Neural cell (in vitro differentiated cells): ENCODE measurements around the gene MYBBP1A. TPM values are rescaled to one million over a fixed set of nuclear protein-coding genes. Genes with fewer than 3 reads are reported as not detected.

Experiments
- H2AFZ ChIP-seq: fragments of 200-600, 300-800 bp; sonication (generic), shearing (Covaris generic); 2 replicates; pipeline ENCODE4 v1.6.0; 2014; ENCODE audit warnings: low read depth, mild to moderate bottlenecking, antibody characterized with exemption, low read length, moderate library complexity
- H3F3A ChIP-seq: fragments of 200-600 bp; shearing (Covaris generic); 2 replicates; pipeline ENCODE4 v1.6.1; 2016; ENCODE audit warnings: mild to moderate bottlenecking, moderate library complexity, mixed read lengths, antibody characterized with exemption, low read length; ENCODE audit not compliant: insufficient read depth, poor library complexity, severe bottlenecking
- H3K27ac ChIP-seq: fragments of 200-600, 300-800 bp; sonication (generic), shearing (Covaris generic); 2 replicates; pipeline ENCODE4 v1.5.1; 2014; ENCODE audit warnings: mild to moderate bottlenecking, low read length, moderate library complexity
- H3K27me3 ChIP-seq: fragments of 300-800, 200-600 bp; sonication (generic), shearing (Covaris generic); 2 replicates; pipeline ENCODE4 v1.6.0; 2014; ENCODE audit warnings: mild to moderate bottlenecking, low read depth, low read length, moderate library complexity; ENCODE audit not compliant: insufficient read depth
- H3K36me3 ChIP-seq: fragments of 300-800, 200-600 bp; sonication (generic), shearing (Covaris generic); 2 replicates; pipeline ENCODE4 v1.5.1; 2014; ENCODE audit warnings: mild to moderate bottlenecking, antibody characterized with exemption, low read length, moderate library complexity; ENCODE audit not compliant: insufficient read depth
- H3K4me2 ChIP-seq: fragments of 300-800, 200-600 bp; sonication (generic), shearing (Covaris generic); 2 replicates; pipeline ENCODE4 v1.6.0; 2014; ENCODE audit warnings: mild to moderate bottlenecking, low read length
- H3K4me3 ChIP-seq: fragments of 300-800, 200-600 bp; sonication (generic), shearing (Covaris generic); 2 replicates; pipeline ENCODE4 v1.5.1; 2014; ENCODE audit warnings: mild to moderate bottlenecking, low read length, moderate library complexity
- H3K79me2 ChIP-seq: fragments of 200-600 bp; shearing (Covaris generic); replicated peaks from 2 replicates; pipeline ENCODE4 v1.6.0; 2014; ENCODE audit warnings: mild to moderate bottlenecking, low read length, moderate library complexity; ENCODE audit not compliant: insufficient read depth
- H3K9ac ChIP-seq: fragments of 300-800, 200-600 bp; sonication (generic), shearing (Covaris generic); 2 replicates; pipeline ENCODE4 v1.6.1; 2016; ENCODE audit warnings: mild to moderate bottlenecking, low read length, mixed read lengths
- H3K9me2 ChIP-seq: fragments of 200-600 bp; shearing (Covaris generic); 2 replicates; pipeline ENCODE4 v1.6.1; 2016; ENCODE audit warnings: mild to moderate bottlenecking, low read length, mixed read lengths; ENCODE audit not compliant: insufficient read depth
- H3K9me3 ChIP-seq: fragments of 200-600, 300-800 bp; sonication (generic), shearing (Covaris generic); 2 replicates; pipeline ENCODE4 v1.6.1; 2016; ENCODE audit warnings: mild to moderate bottlenecking, mixed run types, low read length, moderate library complexity, mixed read lengths
- H4K20me1 ChIP-seq: fragments of 200-600 bp; shearing (Covaris generic); 2 replicates; pipeline ENCODE4 v1.6.1; 2016; ENCODE audit warnings: mild to moderate bottlenecking, mixed run types; ENCODE audit not compliant: insufficient read depth
- CTCF ChIP-seq: fragments of 450-650 bp; IDR thresholded peaks from 2 replicates; pipeline ENCODE4 v1.5.1; 2014; ENCODE audit warnings: antibody characterized with exemption, mild to moderate bottlenecking, moderate library complexity; ENCODE audit not compliant: poor library complexity, severe bottlenecking
- EP300 ChIP-seq: fragments of 450-650 bp; conservative IDR thresholded peaks from 2 replicates; pipeline ENCODE4 v1.6.1; 2014; ENCODE audit warnings: antibody characterized with exemption, mild to moderate bottlenecking, moderate library complexity; ENCODE audit not compliant: poor library complexity, severe bottlenecking
- EZH2 ChIP-seq: fragments of 200-600, 300-800 bp; shearing (Covaris generic), sonication (generic); IDR thresholded peaks from 2 replicates; pipeline ENCODE4 v1.6.1; 2014; ENCODE audit warnings: antibody characterized with exemption, low read length, borderline replicate concordance, mild to moderate bottlenecking; ENCODE audit not compliant: insufficient read depth, poor library complexity, severe bottlenecking
- MXI1 ChIP-seq: fragments of 450-650 bp; conservative IDR thresholded peaks from 2 replicates; pipeline ENCODE4 v1.6.1; 2014; ENCODE audit warnings: antibody characterized with exemption, mild to moderate bottlenecking; ENCODE audit not compliant: poor library complexity, severe bottlenecking
- POLR2AphosphoS5 ChIP-seq: IDR thresholded peaks from 2 replicates; pipeline ENCODE4 v1.6.1; 2012
- RAD21 ChIP-seq: fragments of 450-650 bp; conservative IDR thresholded peaks from 2 replicates; pipeline ENCODE4 v1.6.1; 2014; ENCODE audit warnings: antibody characterized with exemption, mild to moderate bottlenecking, moderate library complexity
- REST ChIP-seq: IDR thresholded peaks from 2 replicates; pipeline ENCODE4 v1.6.1; 2012; ENCODE audit warnings: borderline replicate concordance
- SMC3 ChIP-seq: fragments of 450-650 bp; conservative IDR thresholded peaks from 2 replicates; pipeline ENCODE4 v1.6.1; 2014; ENCODE audit warnings: antibody characterized with exemption, mild to moderate bottlenecking, moderate library complexity; ENCODE audit not compliant: poor library complexity
- TAF1 ChIP-seq: IDR thresholded peaks from 2 replicates; pipeline ENCODE4 v1.6.1; 2012; ENCODE audit warnings: low read depth
- polyA plus RNA-seq: library from polyadenylated mRNA; depleted of rRNA; stranded (reverse); fragments of >200 nt; gene quantifications from 2 replicates; pipeline ENCODE4 v1.2.3, GENCODE V29; 2014

Gene MYBBP1A
- polyA plus RNA-seq, 1 donor from 2014 or later = 15.6 TPM

- Histone ChIP-seq H3K79me2 (no peaks in the 10 kb centered on the region), H3K9me2 (no peaks in the 10 kb centered on the region), H2AFZ (no peak overlapping the region), H3K9me3 (no peaks in the 10 kb centered on the region), H3F3A (peaks cover 6% of the 10 kb centered on the region), H3K9ac (no peak overlapping the region), H3K36me3 (no peaks in the 10 kb centered on the region), H4K20me1 (no peaks in the 10 kb centered on the region), H3K27me3 (no peaks in the 10 kb centered on the region), H3K4me3 (no peak overlapping the region), H3K4me2 (no peak overlapping the region), H3K27ac (no peak overlapping the region)
- TF ChIP-seq MXI1 (no peak), EZH2 (no peak), EP300 (no peak), SMC3 (no peak), REST (no peak), POLR2AphosphoS5 (no peak), RAD21 (no peak), TAF1 (no peak), CTCF (no peak)
These were observed 4.0 kb downstream of the MYBBP1A start for GRCh38 chr17:4551141-4551540.

- H2AFZ ChIP-seq = no peak overlapping the region
- H3K9me2 ChIP-seq = no peaks in the 10 kb centered on the region
- no peak overlapping the region for H3K4me3 ChIP-seq
- no peak overlapping the region for H3K9ac ChIP-seq
- H3K27ac ChIP-seq = no peak overlapping the region
- no peaks in the 10 kb centered on the region for H3K27me3 ChIP-seq
- no peaks in the 10 kb centered on the region for H3K9me3 ChIP-seq
- no peak overlapping the region for H3K4me2 ChIP-seq
- H3K79me2 ChIP-seq = no peaks in the 10 kb centered on the region
- H3F3A ChIP-seq = peaks cover under 1% of the 10 kb centered on the region
- TF ChIP-seq EZH2 = no peak
- TF ChIP-seq EP300 = no peak
- no peak for TF ChIP-seq REST
- TF ChIP-seq SMC3 = no peak
- no peak for TF ChIP-seq CTCF
- TF ChIP-seq POLR2AphosphoS5 = no peak
- TF ChIP-seq MXI1 = no peak
- no peak for TF ChIP-seq RAD21
- TF ChIP-seq TAF1 = no peak
- H4K20me1 ChIP-seq = no peaks in the 10 kb centered on the region
- no peaks in the 10 kb centered on the region for H3K36me3 ChIP-seq
These were observed 4.6 kb downstream of the MYBBP1A start for GRCh38 chr17:4550534-4551039.
